Measurements from ENCODE around the gene RB1. TPM values are rescaled to one million over a fixed set of nuclear protein-coding genes. Genes with fewer than 3 reads are reported as not detected.
A peak's percentile ranks its signal among the peaks of the same experiment; 100 is the strongest.

RB1 gene
- total and polyA plus RNA-seq, 9 of the 15 experiments (the other 6 are each of a cell fraction or from before 2014, with no cell fraction given): 5.0 to 23.8 (median 17.9) TPM

- TF ChIP-seq ELF4 (CRISPR knock-in tag; IDR thresholded peaks at IDR 0.05): 0 out of 2 replicates have a peak, but pooled peaks have one; percentile 55
- no peak for TF ChIP-seq NFXL1 (CRISPR knock-in tag; IDR thresholded peaks at IDR 0.05)
- TF ChIP-seq U2AF1 (optimal IDR thresholded peaks at IDR 0.05; ENCODE audit: low read depth, low read length): no peak
Observed at GRCh38 chr13:48493066-48493765, 189.7 kb downstream of the RB1 start (continued).

DNA sequence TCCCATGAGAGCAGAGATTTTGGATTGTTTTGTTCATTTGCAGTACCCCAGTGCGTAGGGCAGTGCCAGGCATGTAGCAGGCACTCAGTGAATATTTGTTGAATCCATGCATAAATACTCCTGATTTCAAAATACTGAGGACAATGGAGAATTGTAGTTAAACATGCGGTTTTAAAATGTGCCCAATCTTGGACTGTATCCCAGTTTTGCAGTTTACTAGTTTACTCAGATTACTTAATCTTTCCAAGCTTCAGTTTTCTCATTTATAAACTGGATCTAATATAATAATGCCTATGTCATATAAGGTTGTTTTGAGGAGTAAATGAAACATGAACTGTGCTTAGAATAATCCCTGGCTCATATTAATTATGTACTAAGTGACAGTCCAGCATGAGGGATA is 190.3 kb downstream of the RB1 start:
- in situ Hi-C loops (cut with MboI) (no loop called here), intact Hi-C loops (cut with micrococcal nuclease) (no loop called here)
- no peaks in the 10 kb centered on the region for H3K27me3 ChIP-seq (ENCODE audit: control insufficient read depth in 2 of 2, insufficient read depth in 2 of 2, low read length in 2 of 2)
- WGBS (ENCODE audit: insufficient coverage, low coverage, missing lambda C conversion rate): 49% methylated on average over 2 of the region's 2 CpGs
- ChIA-PET POLR2A (no interaction called here), CTCF (ENCODE audit: low intra/inter-chr PET ratio) (no interaction called here)
- H3K27ac ChIP-seq (ENCODE audit: extremely low read depth, low read depth, low read length): no peak overlapping the region
- H3K36me3 ChIP-seq (ENCODE audit: control insufficient read depth, insufficient read depth, low read length): no peaks in the 10 kb centered on the region
- H3K4me3 ChIP-seq: no peak overlapping the region
- TF ChIP-seq DNMT1 (IDR thresholded peaks at IDR 0.05): no peak
- TF ChIP-seq ZNF3 (CRISPR knock-in tag; IDR thresholded peaks at IDR 0.05): no peak
- no peak for TF ChIP-seq ZNF239 (CRISPR knock-in tag; IDR thresholded peaks at IDR 0.05)
- BruUV-seq (replicated peaks): no TSS peak
- H4K20me1 ChIP-seq (replicated peaks; ENCODE audit: control insufficient read depth, insufficient read depth, low read length): no peaks in the 10 kb centered on the region
- H3K4me1 ChIP-seq (replicated peaks in 1 of 2; ENCODE audit: control insufficient read depth in 2 of 2, insufficient read depth in 2 of 2, low read length in 2 of 2): peaks cover 0 to 6% of the 10 kb centered on the region in 2 experiments; a peak in 2 of 5 replicates
- no peak overlapping the region for H3K9ac ChIP-seq (ENCODE audit: insufficient read depth in 1 of 2, low read depth in 2 of 2, low read length in 2 of 2)
- H3K9me3 ChIP-seq (replicated peaks; ENCODE audit: control insufficient read depth, insufficient read depth, low read depth, low read length): no peaks in the 10 kb centered on the region
- no peak overlapping the region for H3K4me2 ChIP-seq (ENCODE audit: insufficient read depth, low read length)
- no peak for ATAC-seq
- FAIRE-seq: no peak
- DNase-seq (ENCODE audit: extremely low read depth in 1 of 4, low spot score in 3 of 4): no peak
- H3K79me2 ChIP-seq (ENCODE audit: control insufficient read depth, insufficient read depth, low read length): no peaks in the 10 kb centered on the region
- H2AFZ ChIP-seq (ENCODE audit: low read depth, low read length): no peak overlapping the region
- no peaks in the 10 kb centered on the region for H3K9me1 ChIP-seq (ENCODE audit: control insufficient read depth, insufficient read depth, low read length)

All from K562 (cell line).